ENCODE data around the gene VIL1.

Gene VIL1

DNA sequence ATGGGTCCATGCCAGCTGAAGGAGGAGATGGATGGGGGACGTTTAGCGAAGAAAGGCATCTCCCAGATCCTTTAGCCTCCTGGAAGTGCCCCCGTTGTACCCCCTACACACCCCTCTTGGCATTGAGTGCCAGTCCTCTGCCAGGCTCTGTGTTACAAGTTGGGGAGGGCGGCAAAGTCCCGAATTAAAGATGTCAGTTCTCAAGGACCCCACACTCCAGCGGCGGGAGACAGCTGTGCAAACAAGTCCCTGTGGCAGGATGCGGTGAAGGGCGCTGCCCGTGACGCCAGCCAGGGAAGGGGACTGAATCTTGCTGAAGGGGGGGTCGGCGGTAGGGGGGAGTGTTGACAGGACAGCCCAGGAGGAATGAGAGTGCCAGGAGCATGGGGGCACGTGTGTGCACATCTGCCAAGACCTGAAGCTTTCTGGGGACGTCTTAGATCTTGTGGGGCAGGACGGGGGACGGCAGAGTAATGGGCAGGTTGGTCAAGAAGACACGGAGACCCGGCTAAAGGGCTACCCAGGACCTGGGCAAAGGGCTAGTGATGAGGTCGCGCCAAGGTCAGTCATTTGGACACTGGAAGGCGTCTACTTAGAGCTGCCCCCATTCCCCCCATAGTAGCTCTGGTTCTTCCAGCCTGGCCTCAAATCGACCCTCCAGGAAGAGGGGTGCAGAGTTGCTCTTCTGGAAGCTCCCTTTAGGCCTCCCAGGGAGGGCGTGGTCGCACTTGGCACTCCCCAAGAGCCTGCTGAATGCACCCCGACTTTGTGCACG lies 22.0 kb upstream of the VIL1 start (continued):
- TF ChIP-seq, protein P1, sequence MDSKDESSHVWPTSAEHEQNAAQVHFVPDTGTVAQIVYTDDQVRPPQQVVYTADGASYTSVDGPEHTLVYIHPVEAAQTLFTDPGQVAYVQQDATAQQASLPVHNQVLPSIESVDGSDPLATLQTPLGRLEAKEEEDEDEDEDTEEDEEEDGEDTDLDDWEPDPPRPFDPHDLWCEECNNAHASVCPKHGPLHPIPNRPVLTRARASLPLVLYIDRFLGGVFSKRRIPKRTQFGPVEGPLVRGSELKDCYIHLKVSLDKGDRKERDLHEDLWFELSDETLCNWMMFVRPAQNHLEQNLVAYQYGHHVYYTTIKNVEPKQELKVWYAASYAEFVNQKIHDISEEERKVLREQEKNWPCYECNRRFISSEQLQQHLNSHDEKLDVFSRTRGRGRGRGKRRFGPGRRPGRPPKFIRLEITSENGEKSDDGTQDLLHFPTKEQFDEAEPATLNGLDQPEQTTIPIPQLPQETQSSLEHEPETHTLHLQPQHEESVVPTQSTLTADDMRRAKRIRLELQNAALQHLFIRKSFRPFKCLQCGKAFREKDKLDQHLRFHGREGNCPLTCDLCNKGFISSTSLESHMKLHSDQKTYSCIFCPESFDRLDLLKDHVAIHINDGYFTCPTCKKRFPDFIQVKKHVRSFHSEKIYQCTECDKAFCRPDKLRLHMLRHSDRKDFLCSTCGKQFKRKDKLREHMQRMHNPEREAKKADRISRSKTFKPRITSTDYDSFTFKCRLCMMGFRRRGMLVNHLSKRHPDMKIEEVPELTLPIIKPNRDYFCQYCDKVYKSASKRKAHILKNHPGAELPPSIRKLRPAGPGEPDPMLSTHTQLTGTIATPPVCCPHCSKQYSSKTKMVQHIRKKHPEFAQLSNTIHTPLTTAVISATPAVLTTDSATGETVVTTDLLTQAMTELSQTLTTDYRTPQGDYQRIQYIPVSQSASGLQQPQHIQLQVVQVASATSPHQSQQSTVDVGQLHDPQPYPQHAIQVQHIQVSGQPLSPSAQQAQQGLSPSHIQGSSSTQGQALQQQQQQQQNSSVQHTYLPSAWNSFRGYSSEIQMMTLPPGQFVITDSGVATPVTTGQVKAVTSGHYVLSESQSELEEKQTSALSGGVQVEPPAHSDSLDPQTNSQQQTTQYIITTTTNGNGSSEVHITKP (tag by site-specific recombination; IDR thresholded peaks at IDR 0.05): peak; percentile 3
- peak; percentile 42; the same call in 1 of the 2 replicates for TF ChIP-seq ZNF629 (tag by site-specific recombination; IDR thresholded peaks at IDR 0.05)
- peak; percentile 8; the same call in 1 of the 2 replicates for TF ChIP-seq ZXDB (tag by site-specific recombination; IDR thresholded peaks at IDR 0.05)
- no peak for TF ChIP-seq ZNF701 (tag by site-specific recombination; IDR thresholded peaks at IDR 0.05)
- TF ChIP-seq GFI1B (tag by site-specific recombination; IDR thresholded peaks at IDR 0.05): no peak
- TF ChIP-seq KLF1 (tag by site-specific recombination; IDR thresholded peaks at IDR 0.05): peak; percentile 48; the same call in 1 of the 2 replicates
- TF ChIP-seq, protein P2, sequence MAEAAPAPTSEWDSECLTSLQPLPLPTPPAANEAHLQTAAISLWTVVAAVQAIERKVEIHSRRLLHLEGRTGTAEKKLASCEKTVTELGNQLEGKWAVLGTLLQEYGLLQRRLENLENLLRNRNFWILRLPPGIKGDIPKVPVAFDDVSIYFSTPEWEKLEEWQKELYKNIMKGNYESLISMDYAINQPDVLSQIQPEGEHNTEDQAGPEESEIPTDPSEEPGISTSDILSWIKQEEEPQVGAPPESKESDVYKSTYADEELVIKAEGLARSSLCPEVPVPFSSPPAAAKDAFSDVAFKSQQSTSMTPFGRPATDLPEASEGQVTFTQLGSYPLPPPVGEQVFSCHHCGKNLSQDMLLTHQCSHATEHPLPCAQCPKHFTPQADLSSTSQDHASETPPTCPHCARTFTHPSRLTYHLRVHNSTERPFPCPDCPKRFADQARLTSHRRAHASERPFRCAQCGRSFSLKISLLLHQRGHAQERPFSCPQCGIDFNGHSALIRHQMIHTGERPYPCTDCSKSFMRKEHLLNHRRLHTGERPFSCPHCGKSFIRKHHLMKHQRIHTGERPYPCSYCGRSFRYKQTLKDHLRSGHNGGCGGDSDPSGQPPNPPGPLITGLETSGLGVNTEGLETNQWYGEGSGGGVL (tag by site-specific recombination; IDR thresholded peaks at IDR 0.05): peak; percentile 80
- TF ChIP-seq SCRT1 (tag by site-specific recombination; IDR thresholded peaks at IDR 0.05; ENCODE audit: borderline replicate concordance): peak; percentile 91
- TF ChIP-seq ZBTB17 (tag by site-specific recombination; IDR thresholded peaks at IDR 0.05): 0 out of 2 replicates have a peak, but pooled peaks have one; percentile 3
- TF ChIP-seq, protein P3, sequence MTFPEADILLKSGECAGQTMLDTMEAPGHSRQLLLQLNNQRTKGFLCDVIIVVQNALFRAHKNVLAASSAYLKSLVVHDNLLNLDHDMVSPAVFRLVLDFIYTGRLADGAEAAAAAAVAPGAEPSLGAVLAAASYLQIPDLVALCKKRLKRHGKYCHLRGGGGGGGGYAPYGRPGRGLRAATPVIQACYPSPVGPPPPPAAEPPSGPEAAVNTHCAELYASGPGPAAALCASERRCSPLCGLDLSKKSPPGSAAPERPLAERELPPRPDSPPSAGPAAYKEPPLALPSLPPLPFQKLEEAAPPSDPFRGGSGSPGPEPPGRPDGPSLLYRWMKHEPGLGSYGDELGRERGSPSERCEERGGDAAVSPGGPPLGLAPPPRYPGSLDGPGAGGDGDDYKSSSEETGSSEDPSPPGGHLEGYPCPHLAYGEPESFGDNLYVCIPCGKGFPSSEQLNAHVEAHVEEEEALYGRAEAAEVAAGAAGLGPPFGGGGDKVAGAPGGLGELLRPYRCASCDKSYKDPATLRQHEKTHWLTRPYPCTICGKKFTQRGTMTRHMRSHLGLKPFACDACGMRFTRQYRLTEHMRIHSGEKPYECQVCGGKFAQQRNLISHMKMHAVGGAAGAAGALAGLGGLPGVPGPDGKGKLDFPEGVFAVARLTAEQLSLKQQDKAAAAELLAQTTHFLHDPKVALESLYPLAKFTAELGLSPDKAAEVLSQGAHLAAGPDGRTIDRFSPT (tag by site-specific recombination; IDR thresholded peaks at IDR 0.05): peak; percentile 95
- TF ChIP-seq KLF7 (tag by site-specific recombination; IDR thresholded peaks at IDR 0.05; ENCODE audit: borderline replicate concordance): peak; percentile 33; the same call in 1 of the 2 replicates
- no peak for TF ChIP-seq ZFP69B (tag by site-specific recombination; IDR thresholded peaks at IDR 0.05)
- TF ChIP-seq KLF16 (tag by site-specific recombination; IDR thresholded peaks at IDR 0.05): 0 out of 2 replicates have a peak, but pooled peaks have one; percentile 15
- TF ChIP-seq, protein P4, sequence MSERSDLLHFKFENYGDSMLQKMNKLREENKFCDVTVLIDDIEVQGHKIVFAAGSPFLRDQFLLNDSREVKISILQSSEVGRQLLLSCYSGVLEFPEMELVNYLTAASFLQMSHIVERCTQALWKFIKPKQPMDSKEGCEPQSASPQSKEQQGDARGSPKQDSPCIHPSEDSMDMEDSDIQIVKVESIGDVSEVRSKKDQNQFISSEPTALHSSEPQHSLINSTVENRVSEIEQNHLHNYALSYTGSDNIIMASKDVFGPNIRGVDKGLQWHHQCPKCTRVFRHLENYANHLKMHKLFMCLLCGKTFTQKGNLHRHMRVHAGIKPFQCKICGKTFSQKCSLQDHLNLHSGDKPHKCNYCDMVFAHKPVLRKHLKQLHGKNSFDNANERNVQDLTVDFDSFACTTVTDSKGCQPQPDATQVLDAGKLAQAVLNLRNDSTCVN (tag by site-specific recombination; optimal IDR thresholded peaks at IDR 0.05): no peak
- no peak for TF ChIP-seq KLF8 (tag by site-specific recombination; IDR thresholded peaks at IDR 0.05)
- TF ChIP-seq ZIC2 (tag by site-specific recombination; IDR thresholded peaks at IDR 0.05): peak; percentile 63
- TF ChIP-seq ZNF341 (tag by site-specific recombination; IDR thresholded peaks at IDR 0.05; ENCODE audit: low read depth): peak; percentile 93
- no peak; the same call in 1 of the 2 replicates for TF ChIP-seq ZNF777 (tag by site-specific recombination; IDR thresholded peaks at IDR 0.05; ENCODE audit: borderline replicate concordance)
- TF ChIP-seq ZNF335 (tag by site-specific recombination; conservative IDR thresholded peaks at IDR 0.05): peak; percentile 68; the same call in 1 of the 2 replicates
- TF ChIP-seq GLIS2 (tag by site-specific recombination; IDR thresholded peaks at IDR 0.05): peak; percentile 87
- TF ChIP-seq, protein P5, sequence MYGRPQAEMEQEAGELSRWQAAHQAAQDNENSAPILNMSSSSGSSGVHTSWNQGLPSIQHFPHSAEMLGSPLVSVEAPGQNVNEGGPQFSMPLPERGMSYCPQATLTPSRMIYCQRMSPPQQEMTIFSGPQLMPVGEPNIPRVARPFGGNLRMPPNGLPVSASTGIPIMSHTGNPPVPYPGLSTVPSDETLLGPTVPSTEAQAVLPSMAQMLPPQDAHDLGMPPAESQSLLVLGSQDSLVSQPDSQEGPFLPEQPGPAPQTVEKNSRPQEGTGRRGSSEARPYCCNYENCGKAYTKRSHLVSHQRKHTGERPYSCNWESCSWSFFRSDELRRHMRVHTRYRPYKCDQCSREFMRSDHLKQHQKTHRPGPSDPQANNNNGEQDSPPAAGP (tag by site-specific recombination; IDR thresholded peaks at IDR 0.05): peak; percentile 56; the same call in 1 of the 2 replicates
- no peak for TF ChIP-seq REPIN1 (tag by site-specific recombination; IDR thresholded peaks at IDR 0.05; ENCODE audit: low read depth)
- no peak for TF ChIP-seq ZNF521 (tag by site-specific recombination; IDR thresholded peaks at IDR 0.05)
- no peak for TF ChIP-seq ZNF266 (tag by site-specific recombination; IDR thresholded peaks at IDR 0.05; ENCODE audit: low read depth)
- no peak for TF ChIP-seq ZNF792 (tag by site-specific recombination; IDR thresholded peaks at IDR 0.05)
- peak; percentile 39 for TF ChIP-seq WT1 (tag by site-specific recombination; IDR thresholded peaks at IDR 0.05)
